ENCODE results near the gene NACC2.

DNA sequence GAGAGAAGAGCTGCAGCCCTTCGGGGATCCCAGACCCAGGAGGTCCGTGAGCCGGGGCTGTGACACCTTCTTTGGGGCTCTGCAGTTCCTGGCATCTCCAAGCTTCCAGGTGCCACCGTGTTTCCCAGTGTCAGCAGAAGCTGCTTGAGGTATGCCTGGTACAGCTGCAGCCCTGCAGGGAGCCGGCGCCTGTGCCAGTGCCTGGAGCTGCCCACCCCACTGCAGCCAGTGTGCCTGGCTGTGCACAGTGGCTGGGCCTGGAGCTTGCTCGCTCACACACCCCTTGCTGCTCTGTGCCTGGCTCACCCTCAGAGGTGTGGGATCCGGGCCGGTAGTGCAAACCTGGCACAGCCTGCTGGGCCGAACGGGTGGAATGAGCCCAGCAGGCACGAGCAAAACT lies 65.5 kb downstream of the NACC2 start:
- TF ChIP-seq, protein P1, sequence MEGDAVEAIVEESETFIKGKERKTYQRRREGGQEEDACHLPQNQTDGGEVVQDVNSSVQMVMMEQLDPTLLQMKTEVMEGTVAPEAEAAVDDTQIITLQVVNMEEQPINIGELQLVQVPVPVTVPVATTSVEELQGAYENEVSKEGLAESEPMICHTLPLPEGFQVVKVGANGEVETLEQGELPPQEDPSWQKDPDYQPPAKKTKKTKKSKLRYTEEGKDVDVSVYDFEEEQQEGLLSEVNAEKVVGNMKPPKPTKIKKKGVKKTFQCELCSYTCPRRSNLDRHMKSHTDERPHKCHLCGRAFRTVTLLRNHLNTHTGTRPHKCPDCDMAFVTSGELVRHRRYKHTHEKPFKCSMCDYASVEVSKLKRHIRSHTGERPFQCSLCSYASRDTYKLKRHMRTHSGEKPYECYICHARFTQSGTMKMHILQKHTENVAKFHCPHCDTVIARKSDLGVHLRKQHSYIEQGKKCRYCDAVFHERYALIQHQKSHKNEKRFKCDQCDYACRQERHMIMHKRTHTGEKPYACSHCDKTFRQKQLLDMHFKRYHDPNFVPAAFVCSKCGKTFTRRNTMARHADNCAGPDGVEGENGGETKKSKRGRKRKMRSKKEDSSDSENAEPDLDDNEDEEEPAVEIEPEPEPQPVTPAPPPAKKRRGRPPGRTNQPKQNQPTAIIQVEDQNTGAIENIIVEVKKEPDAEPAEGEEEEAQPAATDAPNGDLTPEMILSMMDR (IDR thresholded peaks at IDR 0.05): no peak
- TF ChIP-seq POLR2A (IDR thresholded peaks at IDR 0.05): no peak
